HAP-1 (cell line): Measurements from ENCODE around the gene MRPS23.
A peak's percentile ranks its signal among the peaks of the same experiment; 100 is the strongest.

Experiments used
- DNase-seq, 2 experiments: peaks; one replicate each; pipeline ENCODE4 v3.0.0-alpha.2; 2016 to 2020; ENCODE audit warnings: low spot score in 2 of 2
- H3K27me3 ChIP-seq: fragments of 250-450 bp; sonication (Bioruptor Pico); 2 replicates; pipeline ENCODE4 v1.5.1; 2020; ENCODE audit warnings: low read depth, mild to moderate bottlenecking, moderate library complexity
- H3K36me3 ChIP-seq: fragments of 250-450 bp; sonication (Bioruptor Pico); replicated peaks from 2 replicates; pipeline ENCODE4 v1.5.1; 2020; ENCODE audit warnings: mild to moderate bottlenecking
- H3K4me1 ChIP-seq: fragments of 250-450 bp; sonication (Bioruptor Pico); 2 replicates; pipeline ENCODE4 v1.5.1; 2020; ENCODE audit warnings: mild to moderate bottlenecking
- H3K4me3 ChIP-seq: fragments of 250-450 bp; sonication (Bioruptor Pico); 2 replicates; pipeline ENCODE4 v1.5.1; 2020; ENCODE audit warnings: mild to moderate bottlenecking, moderate library complexity
- H3K9me3 ChIP-seq: fragments of 250-450 bp; sonication (Bioruptor Pico); 2 replicates; pipeline ENCODE4 v1.5.1; 2020; ENCODE audit warnings: mild to moderate bottlenecking, moderate library complexity
- in situ Hi-C: fragments of 300-500 bp; cut with MboI; formaldehyde crosslinking; loops from 3 replicates; pipeline ENCODE4 v1.14.3; 2020; ENCODE audit warnings: low sequenced_read_pairs, inconsistent platforms, mixed read lengths

Gene MRPS23

DNA sequence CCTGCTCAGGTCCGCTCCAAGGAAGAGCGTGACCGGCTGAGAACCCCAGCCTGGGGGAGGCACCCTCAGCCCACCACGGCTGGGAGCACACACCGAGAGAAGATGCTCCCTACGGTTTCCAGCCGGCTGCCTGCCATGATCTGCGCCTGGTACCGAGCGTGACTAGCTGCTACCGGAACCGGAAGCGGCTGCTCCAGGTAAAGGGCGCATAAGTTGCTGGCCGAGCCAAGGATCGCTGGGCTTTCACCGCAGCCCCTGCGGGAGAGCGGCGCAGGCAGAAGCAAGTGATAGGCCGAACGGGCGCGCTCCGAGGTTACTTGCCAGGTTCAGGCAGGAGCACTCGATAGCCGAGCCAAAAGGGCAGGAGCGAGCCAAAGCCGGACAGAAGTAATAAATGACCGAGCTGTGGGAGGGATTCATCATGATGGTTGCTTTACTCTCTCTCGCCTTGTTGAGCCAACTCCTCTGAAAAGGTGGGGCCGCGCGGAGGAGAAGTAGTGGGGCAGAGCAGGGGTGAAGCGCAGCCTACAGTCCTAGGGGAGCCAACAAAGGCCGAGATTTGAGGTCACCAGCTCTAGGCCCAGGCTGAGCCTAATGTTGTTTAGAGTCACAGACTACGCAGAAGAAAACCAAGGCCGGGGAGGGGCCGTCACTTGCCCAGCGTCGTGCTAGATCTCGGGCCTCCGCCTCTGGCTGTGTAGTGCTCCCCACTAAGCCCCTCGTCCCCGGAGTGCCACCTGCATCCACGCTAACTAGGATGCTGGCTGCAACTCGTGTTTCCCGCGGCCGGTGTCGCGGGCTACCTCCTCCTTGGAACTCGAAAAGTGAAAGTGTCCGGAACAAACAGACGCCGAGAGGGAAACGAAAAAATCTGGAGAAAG is at the start of gene MRPS23:
TSS of gene MRPS23 (minus strand) at position 171 of the 881 bp plus-strand sequence. CDS start at position 137, 34 bp downstream.
- no peaks in the 10 kb centered on the region for H3K27me3 ChIP-seq
- H3K36me3 ChIP-seq, result peaks cover 10% of the 10 kb centered on the region
- no peaks in the 10 kb centered on the region for H3K9me3 ChIP-seq
- H3K4me3 ChIP-seq, result peak within 1 kb of the TSS; percentile 83
- peaks cover 6% of the 10 kb centered on the region; the same call in 1 of the 2 replicates for H3K4me1 ChIP-seq
- peak; percentile 90 to 98 for DNase-seq
- in situ Hi-C loops, result no loop called here

DNA sequence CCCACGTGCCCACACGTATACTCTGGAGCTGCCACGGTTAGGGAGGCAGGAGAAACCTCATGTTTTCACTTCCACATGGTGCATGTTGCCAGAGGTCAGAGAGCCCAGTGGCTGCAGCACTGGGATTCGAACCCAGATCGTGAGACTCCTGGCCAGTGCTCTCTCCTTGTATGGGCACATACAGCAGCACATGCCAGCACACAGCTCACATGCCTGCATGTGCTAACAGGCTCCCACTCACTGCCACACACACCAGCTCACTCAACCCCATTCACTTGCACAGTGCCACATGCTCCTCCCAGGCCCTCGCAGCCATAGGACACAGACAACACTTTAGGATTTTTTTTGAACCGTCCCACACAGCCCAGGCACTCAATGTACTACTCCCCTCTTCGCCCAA is 49.5 kb upstream of the MRPS23 start:
- H3K4me1 ChIP-seq, result peaks cover 4% of the 10 kb centered on the region; the same call in 1 of the 2 replicates
- H3K27me3 ChIP-seq, result no peaks in the 10 kb centered on the region
- H3K9me3 ChIP-seq, result no peaks in the 10 kb centered on the region
- in situ Hi-C loops, result loop anchor here (10.0 kb wide), 1 partner anchor 95 kb away; no protein-coding TSS in a partner anchor
- no peak overlapping the region for H3K4me3 ChIP-seq
- no peaks in the 10 kb centered on the region for H3K36me3 ChIP-seq
- DNase-seq, result no peak

DNA sequence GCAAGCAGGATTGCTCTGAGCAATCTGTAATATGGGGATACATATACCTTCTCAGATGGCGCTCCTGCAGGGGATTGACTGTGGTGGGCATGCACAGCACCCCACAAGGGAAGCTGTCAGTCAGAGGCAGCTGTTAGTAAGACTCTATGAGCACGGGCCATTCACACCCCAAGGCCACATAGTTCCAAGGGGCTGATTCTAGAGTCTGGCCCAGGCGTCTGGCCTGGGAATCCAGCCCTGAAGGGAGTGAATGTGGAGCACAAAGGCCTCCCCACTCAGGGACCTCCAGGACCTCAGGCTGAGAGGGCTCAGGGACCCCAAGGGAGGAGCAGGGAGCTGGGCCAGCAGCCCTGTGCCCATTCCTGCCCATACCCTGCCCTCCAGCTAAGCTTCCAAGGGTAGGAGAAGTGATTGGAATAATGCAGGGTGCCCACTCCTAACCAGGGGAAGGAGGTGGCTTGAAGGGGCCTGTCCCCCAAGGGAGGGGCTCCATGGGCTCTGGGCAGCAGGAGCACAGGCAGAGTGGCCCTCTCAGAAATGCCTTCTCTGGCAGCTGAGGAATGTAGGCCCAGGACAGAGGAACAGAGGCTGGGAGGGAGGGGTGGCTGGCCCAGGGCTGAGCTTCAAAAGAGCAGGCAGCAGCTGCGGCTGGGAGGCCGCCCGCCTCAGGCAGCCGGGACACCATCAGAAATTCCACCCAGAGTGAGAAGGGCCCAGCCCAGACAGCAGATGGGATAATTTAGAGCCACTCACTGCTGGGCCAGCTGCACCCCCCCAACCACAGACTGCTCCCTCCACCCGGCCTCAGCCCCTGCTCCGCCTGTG is 48.9 kb upstream of the MRPS23 start:
- Histone ChIP-seq H3K9me3 (no peaks in the 10 kb centered on the region), H3K4me3 (no peak overlapping the region), H3K36me3 (no peaks in the 10 kb centered on the region), H3K27me3 (no peaks in the 10 kb centered on the region), H3K4me1 (peaks cover 4% of the 10 kb centered on the region; the same call in 1 of the 2 replicates)
- peak in 1 of 2 experiments; percentile 28 for DNase-seq
- in situ Hi-C loops, result loop anchor here (10.0 kb wide), 1 partner anchor 96 kb away; no protein-coding TSS in a partner anchor

DNA sequence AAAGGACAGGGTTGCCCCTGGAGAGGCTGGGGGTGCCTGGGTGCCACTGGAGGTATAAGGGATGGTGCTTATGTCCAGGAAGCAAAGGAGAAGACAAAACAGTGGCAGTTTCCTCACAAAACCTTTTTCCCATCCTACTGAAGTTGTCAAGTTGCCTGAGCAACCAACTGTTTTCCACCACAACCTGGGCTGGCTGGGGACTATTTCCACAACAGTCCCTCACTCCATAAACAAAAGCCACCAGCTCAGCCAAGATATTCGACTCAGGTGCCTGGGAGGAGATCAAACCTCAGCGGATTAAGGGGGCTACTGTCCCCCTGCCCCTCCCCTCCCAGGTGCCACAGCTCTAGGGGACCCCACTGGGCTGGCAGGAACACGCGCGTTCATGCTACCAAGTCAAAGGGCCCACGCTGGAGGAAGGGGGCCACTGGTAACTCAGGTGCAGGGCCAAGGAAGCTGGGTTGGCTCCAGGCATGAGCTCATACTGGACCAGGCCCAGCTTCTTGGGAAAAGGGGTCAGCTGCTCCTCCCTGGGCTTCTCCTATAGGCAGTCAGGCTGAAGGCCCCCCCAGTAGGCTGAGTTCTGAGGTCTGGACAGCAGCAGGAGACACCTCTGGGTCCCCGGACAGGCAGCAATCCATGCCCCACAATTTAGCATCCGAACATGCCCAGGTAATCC is 45.7 kb upstream of the MRPS23 start:
- Histone ChIP-seq H3K4me3 (no peak overlapping the region), H3K36me3 (no peaks in the 10 kb centered on the region), H3K9me3 (no peaks in the 10 kb centered on the region), H3K27me3 (no peaks in the 10 kb centered on the region), H3K4me1 (peaks cover 12% of the 10 kb centered on the region)
- DNase-seq, result no peak
- in situ Hi-C loops, result loop anchor here (10.0 kb wide), 1 partner anchor 99 kb away; no protein-coding TSS in a partner anchor

DNA sequence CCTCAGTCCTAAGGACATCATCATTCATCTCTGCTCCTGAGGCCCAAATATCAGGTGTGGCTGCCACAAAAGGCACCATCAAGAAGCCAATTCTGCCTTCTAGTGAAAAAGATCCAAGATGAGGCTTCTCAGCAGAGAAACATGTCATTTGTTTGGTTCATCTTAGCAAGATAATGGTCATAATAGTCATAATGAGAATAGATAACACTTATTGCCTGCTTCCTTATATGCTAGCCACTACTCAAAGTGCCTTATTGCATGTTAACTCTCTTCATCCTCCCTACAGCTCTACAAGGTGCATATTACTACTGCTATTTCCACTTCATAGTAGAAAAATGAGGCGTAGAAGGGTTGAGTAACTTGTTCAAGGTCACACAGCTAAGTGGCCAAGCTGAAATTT is 45.0 kb upstream of the MRPS23 start:
- no peaks in the 10 kb centered on the region for H3K27me3 ChIP-seq
- no peaks in the 10 kb centered on the region for H3K9me3 ChIP-seq
- H3K4me1 ChIP-seq, result peaks cover 12% of the 10 kb centered on the region
- H3K36me3 ChIP-seq, result no peaks in the 10 kb centered on the region
- in situ Hi-C loops, result loop anchor here (10.0 kb wide), 1 partner anchor 100 kb away; no protein-coding TSS in a partner anchor
- DNase-seq, result no peak
- no peak overlapping the region for H3K4me3 ChIP-seq

DNA sequence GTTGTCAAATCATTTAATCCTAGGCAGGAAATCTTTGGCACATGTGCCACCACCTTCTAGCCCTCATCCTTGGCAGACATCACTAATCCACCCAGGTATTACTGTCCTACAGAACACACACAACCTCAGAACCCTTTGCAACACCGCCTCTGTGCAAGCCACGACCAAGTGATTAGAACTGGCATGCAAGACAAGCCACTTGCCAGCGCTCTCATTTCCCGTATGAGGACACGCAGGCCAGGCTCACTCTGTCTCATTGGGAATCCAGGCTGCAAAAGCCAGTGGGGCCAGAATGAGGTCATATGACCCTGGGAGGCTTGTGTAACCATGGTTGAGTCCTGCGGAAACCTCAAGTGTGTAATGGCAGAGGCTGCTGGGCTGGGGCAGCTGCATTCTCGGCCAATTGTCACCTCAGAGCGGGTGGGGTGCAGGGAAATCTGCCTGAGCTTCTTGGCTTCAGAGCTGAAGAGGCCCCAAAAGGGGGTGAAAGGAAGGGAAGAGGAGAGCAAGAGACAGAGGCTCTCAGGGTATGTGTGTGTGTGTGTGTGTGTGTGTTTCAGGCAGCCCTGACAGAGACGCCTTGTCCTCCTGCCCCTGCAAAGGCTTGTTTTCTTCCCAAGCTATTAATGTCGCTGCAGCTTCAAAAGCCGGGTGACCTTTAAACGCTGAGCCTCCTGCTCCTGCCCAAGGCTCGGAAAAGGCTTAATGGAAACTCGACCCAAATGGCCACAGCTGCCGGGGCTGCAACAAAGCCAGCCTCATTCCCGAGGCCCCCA is 43.2 kb upstream of the MRPS23 start:
- Histone ChIP-seq H3K9me3 (no peaks in the 10 kb centered on the region), H3K4me3 (no peak overlapping the region), H3K4me1 (peaks cover 12% of the 10 kb centered on the region), H3K36me3 (no peaks in the 10 kb centered on the region), H3K27me3 (no peaks in the 10 kb centered on the region)
- in situ Hi-C loops, result loop anchor here (10.0 kb wide), 1 partner anchor 102 kb away; no protein-coding TSS in a partner anchor
- DNase-seq, result peak in 1 of 2 experiments; percentile 28

DNA sequence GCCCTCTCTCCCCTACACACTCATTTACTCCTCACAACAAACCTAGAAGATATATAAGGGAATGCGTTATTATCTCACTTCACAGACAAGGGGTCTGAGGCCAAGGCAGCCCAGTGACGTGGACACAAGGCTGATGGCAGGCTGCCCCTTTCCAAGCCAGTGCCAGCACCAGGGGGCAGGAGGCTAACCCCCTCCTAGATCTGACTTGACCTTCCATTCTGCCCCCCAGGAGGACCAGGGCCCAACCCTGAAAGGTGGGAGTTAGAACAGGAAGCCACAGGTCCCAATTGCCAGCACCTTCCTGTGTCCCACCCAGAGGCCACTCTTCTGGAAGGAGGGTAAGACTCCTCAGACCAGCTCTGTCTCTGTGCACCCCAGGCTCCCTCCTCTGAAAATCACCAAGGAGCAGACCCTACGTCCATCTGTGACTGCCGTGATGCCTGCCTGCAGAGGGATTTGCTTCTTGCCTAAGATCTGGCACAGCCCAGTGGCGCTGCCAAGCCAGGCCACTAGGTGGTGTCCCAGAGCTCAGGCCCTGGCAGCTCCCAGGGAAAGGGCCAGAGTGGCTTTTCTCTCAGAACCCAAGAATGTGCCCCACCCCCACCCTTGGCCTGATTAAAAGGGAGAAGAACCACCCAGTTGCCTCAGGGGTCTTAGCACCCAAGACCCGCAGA is 42.4 kb upstream of the MRPS23 start:
- Histone ChIP-seq H3K27me3 (no peaks in the 10 kb centered on the region), H3K4me3 (no peak overlapping the region), H3K9me3 (no peaks in the 10 kb centered on the region), H3K36me3 (no peaks in the 10 kb centered on the region), H3K4me1 (peaks cover 12% of the 10 kb centered on the region)
- in situ Hi-C loops, result loop anchor here (10.0 kb wide), 1 partner anchor 103 kb away; no protein-coding TSS in a partner anchor
- DNase-seq, result peak; percentile 49 to 90

DNA sequence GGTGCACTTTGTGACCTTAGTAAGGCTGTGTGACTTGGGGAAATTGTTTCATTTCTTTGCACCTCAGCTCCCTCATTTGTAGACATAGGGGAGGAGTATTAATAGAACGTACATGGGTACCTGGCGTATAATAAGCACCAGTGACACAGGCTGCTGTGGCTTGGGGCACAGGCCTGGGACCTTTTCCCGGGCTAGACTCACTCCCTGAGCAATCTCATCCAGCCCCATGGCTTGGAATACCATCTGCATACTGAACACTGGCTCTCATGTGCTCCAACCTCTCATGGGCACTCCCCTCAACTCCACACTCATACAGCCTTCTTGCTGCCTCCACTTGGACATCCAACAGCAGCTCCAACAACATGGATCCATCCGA is 41.0 kb upstream of the MRPS23 start:
- Histone ChIP-seq H3K27me3 (no peaks in the 10 kb centered on the region), H3K4me3 (no peak overlapping the region), H3K36me3 (no peaks in the 10 kb centered on the region), H3K9me3 (no peaks in the 10 kb centered on the region), H3K4me1 (peaks cover 12% of the 10 kb centered on the region)
- in situ Hi-C loops, result loop anchor here (10.0 kb wide), 1 partner anchor 104 kb away; no protein-coding TSS in a partner anchor
- no peak for DNase-seq

DNA sequence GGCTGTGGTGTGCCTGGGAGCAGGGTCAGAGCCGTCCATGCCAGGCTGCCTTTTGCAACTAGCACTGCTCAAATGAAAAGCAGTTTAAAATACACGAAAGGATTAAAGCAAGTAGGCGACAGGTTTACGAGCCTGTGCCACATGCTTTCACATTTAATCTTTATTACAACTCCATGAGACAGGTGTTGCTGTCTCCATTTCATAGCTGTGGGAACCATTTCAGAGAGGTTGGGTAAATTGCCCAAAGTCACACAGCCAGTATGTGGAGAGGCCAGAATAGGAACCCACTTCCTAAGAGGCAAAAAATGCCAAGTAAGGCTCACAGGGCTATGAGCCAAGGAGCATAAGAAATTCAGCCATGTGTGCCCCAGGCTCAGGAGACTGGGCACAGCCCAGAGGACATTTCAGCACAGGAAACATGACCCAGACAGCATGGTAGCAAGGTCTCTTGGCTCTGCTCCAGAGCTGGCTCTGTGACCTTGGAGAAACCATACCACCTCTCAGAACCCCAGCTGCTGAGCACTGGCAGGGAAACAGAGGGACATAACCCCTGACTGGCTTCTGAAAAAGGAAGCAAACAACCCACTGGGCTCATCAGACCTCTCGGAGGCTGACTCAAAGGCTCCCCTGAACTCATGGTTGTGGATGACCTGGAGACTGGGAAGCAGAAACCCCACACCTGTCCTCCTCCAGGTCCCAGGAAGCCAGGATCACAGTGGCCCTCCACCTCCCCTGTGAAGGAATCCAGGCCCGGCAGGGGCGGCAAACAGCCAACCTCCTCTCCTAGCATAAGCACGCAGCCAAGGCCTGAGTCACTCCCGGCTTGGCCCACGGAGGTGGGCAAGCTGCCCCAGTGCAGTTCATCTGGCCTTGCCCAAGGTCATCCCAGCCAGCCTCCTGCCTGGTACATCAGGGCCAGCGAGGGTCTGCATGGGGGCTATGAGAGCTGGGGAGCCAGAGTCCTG is 40.3 kb upstream of the MRPS23 start:
- Histone ChIP-seq H3K36me3 (no peaks in the 10 kb centered on the region), H3K9me3 (no peaks in the 10 kb centered on the region), H3K27me3 (no peaks in the 10 kb centered on the region), H3K4me1 (peaks cover 12% of the 10 kb centered on the region), H3K4me3 (no peak overlapping the region)
- no peak for DNase-seq
- in situ Hi-C loops, result loop anchor here (10.0 kb wide), 1 partner anchor 105 kb away; no protein-coding TSS in a partner anchor

DNA sequence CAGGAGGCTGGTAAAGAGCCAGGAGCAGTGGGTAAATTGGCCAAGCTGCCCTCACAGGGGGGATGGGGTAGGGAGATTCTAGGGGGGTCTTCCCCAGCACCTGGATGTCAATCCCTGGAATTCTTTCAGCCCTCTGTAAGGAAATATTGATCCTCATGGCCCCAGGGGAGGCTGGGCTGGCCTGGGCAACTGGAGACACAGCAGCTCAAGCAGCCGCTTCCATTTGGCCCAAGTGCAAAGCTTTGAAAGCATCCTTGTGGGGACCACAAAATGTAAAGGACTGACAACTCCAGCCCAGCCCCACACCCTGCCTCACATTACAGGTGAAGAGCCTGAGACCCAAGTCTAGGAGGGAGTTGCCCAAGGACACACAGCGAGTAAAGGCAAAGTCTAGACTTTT is 39.4 kb upstream of the MRPS23 start:
- H3K4me1 ChIP-seq, result peaks cover 12% of the 10 kb centered on the region
- no peak for DNase-seq
- no peak overlapping the region for H3K4me3 ChIP-seq
- H3K36me3 ChIP-seq, result peaks cover 3% of the 10 kb centered on the region; the same call in 1 of the 2 replicates
- no peaks in the 10 kb centered on the region for H3K9me3 ChIP-seq
- H3K27me3 ChIP-seq, result no peaks in the 10 kb centered on the region
- in situ Hi-C loops, result no loop called here
